TTC549 (cell line): ENCODE measurements around the gene PACS2.
"Not testable (repeated sequence)": the region's sequence is repeated elsewhere in the genome, so short reads cannot be mapped to it uniquely, and the experiment has no call there.

ENCODE experiments used
- FAIRE-seq: peaks from 2 replicates; lab custom pipeline; 2012; peaks lifted over from hg19 to GRCh38; lab: Jason Lieb, UNC

The PACS2 gene

DNA sequence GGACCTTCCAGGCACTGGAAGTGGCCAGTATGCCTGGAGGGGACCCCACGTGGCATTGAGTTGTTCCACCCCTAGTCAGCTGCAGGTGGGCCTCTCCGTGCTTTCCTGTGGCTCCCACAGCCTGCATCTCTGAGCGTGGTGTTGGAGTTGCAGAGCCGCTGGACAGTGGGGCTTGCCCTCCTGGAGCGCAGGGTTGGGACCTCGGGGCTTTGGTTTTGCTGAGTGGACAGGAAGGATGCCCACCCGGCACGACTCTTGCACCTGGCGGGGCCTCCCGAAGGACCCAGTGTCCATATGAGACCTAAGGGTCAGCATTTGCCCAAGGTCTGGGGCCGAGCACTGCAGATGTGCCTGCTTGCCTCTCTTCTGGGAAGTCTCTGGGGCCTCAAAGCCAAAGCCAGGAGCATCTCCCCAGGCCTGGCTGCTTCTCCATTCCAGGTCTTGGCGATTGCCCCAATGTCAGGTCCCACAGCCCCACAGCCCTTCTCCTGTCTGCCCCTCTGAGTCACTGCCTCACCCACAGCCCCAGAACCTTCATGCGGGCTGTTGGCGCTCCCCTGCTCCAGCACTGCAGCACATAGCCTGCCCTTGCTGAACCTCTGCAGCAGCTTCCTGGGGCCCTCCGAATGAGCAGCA is 1.5 kb downstream of the PACS2 start:
- no peak for FAIRE-seq

DNA sequence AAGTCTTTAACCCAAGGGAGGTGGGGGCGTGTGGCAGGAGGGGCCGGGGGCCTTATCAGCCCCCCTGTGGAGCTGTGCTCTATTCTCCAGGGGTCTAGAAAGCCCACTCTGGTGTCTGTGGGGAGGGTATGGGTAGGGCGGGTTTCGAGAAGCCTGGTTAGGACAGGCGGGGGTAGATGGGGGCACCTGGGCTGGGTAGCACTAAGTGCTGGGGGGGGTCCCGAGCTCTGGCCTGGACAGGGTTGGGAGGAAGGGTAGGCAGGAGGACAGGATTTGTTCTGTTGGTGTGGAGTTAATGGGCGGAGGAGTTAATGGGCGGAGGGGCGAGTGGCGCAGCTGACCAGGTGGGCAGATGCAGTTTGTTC is 2.0 kb downstream of the PACS2 start:
- no peak for FAIRE-seq

DNA sequence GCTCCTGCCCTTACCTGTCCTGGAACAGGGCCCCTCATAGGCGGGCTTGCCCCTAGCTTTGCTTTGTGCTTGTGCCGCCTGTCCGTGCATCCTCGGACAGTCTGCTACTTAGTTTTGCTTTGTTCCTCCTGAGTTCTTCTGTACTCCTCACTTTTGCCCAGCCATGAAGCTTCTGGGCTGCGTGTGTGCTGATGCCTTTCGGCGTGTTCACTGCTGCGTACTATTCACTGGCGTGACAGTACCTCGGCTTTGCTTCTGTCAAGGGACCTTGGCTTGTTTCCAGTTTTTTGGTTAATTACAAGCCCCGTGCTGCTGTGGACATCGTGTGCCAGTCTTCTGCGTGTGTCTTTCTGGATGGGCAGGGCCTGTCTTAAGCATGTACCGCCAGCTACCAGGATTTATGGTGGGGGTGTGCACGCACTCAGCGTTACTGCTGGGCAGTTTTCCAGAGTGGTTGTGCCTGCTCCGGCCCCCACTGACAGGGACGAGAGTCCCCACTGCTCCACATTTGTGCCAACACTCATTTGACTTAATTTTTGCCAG is 2.5 kb downstream of the PACS2 start:
- FAIRE-seq, result no peak

DNA sequence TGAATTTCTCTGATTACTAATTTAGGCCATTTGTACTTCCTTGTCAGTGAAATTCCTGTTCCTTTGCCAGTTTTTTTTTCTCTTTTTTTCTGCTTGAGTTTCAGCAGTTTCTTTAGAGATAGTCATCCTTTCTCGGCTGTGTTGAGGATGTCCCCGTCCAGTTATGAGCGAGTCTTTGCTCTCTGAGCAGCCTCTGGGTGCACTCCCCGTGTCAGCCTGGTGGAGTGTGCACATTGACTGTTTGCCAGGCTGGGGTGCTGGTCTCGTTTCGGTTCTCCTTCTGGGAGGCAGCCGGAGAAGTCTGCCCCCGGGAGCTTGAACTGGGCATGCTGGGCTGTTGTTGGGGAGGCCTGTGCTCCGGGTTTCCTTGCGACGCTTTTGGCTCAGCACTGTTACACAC is 3.0 kb downstream of the PACS2 start:
- no peak for FAIRE-seq

DNA sequence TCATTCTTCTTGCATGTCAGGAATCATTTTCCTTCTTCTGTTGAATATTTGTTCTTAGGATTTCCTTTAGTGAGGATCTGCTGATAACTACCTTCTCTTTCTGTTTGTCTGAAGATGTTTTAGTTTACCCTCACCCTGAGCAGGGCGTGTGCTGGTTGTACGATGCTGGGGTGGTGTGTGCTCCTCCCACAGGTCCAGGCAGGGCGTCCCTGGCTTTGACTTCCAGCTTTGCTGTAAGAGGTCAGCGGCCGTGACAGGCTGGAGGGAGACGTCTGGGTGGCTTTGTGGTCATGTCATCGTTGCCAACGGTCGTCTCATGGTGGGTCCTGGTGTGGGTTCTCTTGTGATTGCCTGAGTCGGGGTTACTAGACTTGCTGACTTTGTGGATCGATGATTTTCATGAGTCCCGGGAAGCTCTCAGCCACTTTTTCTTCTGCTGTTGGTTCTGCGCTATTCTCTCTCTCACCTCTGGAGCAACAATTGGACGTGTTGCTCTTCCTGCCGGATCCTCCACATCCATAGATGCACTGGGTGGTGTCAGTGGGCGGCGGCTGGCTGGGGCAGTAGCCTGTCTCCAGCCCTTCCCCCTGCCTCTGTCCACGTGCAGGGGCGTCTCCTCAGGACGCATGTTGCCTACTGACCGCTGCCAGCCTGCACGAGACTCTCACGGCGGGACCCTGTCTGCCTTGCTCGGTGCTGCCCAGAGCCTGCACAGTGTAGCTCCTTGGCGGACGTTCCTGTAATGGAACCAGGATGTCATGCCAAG is 8.4 kb downstream of the PACS2 start:
- no peak for FAIRE-seq

DNA sequence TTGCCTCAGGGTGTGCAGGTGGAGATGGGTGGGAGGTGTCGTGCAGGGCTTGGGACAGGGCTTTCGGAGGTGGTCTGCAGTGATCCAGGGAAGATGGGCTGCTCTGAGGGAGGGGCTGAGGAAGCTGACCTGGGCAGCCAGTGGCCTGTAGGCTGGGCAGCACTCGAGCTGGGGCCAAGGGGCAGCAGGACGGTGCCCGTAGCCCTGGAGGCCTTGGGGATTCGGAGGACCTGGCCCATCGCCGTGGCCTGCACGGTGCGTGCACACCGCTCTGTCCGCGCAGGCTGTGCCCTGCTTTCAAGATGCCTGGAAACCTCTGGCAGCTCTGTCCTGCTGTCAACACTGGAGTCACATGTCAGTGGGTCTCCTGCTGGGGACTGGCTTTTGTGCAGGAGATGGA is 9.1 kb downstream of the PACS2 start:
- FAIRE-seq, result no peak

DNA sequence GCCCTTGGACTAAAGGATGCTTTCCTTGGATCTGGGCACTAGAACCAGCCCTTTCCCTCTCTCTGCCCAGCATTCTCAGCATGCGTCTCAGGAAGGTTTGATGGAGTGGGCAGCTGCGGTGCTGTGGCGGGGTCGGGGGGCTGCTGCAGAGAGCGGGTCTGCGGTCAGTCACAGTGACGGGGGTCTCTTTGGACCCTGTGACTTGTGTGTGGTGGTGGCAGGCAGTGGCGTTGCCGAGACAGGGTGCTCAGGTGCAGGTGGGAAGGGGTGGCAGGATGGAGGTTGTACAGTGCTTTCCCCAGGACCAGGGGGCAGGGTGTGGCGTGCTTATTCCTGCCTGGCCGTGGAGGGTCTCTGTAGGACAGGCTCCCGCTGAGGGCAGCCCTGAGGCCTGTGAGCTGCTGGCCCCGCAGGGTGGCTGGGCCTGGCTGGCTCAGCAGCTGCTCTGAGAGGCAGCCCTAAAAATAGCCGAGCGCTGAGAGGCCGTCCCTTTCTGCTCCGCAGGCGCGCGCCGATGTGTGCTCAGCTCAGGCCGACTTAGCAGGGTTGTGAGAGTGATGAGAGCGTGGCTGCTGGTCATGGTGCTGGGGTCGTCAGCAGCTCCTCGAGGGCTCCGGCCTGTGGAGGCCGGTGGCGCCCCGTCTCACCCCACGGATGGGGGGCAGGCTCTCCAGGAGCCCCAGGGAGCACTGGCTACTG is 9.7 kb downstream of the PACS2 start:
- no peak for FAIRE-seq

DNA sequence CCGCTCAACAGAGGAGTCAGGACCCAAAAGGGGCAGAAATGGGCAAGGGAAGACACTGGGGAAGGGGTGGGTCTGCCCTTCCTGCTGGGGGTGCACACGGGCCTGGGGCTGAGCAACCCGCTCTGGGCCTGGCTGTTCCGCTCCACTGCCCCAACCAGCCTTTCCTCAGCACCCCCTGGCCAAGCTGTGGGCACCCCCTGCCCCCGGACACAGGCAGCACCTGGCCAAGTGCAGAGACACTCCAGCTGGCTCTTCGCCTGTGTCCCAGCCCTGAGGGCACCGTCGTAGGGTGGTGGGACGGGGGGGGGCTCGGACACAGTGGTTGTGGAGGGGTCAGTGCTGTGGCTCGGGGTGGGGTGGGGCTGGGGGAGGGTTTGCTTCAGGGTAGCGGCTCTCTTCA is 10.3 kb downstream of the PACS2 start:
- FAIRE-seq, result no peak

DNA sequence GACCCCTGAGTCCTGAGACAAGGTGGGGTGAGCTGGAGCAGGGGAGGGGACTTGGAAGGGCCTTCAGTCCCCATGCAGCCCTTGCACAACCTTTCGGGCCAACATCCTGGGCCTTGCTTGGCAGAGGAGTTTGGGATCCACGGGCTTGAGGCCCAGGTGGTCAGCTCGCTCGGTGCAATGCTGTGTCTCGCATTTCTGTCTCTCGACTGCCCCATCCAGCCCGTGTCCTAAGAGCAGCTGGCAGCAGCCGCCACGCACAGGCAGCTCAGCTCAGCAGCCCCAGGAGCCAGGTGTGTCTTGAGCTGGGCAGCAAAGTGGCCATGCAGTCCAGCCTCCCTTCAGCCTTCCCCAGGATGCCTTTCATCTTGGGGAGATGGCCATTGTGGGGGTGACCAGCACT is 10.8 kb downstream of the PACS2 start:
- FAIRE-seq, result no peak

DNA sequence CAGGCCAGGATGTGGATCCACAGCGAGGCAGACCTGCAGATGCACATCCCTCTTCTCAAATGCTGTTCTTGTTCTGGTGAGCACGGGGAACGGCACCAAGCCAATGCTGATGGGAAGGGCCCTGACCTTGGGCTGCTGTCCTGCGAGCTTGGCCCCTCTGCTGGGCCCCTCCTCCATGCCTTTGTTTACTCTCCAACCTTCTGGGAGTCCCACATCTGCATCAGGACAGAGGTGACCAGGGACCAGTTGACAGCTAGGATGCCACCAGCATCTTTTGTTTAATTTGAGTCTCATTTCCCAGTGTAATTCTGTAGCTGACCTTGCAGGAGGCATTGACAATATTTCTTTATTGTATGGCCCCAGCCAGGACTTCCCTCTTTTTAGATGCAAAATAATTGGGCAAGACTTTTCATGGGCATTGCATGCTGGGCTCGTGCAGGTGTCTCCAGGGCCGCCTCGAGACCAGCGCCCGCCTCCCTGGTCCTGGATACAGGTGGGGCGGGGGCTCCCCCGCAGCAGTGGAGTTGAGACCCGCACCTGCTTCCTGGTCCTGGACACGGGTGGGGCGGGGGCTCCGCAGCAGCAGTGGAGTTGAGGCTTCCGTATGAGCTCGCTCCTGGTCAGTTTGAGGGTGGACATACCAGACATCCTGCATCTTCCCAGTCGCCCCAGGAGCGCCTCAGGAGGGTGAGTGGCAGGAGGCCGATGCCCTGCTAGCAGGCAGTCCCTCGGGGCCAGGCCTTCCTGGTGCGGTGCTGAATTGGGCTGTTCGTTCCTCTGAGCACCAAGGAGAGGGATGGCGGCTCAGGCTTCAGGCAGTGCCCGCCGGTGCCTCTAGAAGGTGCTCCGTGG is 11.4 kb downstream of the PACS2 start:
- no peak for FAIRE-seq

DNA sequence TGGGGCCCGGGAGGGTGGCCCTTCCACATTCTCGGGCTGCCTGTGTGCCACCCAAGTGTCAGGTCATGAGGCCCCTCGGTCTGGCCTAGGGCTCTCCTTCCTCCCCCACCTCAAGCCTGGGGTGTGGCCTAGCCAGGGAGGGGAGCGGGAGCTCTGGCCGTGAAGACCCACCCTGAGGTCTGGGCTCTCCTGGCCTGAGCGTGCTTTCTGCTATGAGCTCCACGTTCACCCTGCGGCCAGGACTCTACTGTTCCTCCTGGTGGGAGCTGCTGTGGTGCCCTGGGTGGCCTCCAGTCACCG is 12.0 kb downstream of the PACS2 start:
- no peak for FAIRE-seq

DNA sequence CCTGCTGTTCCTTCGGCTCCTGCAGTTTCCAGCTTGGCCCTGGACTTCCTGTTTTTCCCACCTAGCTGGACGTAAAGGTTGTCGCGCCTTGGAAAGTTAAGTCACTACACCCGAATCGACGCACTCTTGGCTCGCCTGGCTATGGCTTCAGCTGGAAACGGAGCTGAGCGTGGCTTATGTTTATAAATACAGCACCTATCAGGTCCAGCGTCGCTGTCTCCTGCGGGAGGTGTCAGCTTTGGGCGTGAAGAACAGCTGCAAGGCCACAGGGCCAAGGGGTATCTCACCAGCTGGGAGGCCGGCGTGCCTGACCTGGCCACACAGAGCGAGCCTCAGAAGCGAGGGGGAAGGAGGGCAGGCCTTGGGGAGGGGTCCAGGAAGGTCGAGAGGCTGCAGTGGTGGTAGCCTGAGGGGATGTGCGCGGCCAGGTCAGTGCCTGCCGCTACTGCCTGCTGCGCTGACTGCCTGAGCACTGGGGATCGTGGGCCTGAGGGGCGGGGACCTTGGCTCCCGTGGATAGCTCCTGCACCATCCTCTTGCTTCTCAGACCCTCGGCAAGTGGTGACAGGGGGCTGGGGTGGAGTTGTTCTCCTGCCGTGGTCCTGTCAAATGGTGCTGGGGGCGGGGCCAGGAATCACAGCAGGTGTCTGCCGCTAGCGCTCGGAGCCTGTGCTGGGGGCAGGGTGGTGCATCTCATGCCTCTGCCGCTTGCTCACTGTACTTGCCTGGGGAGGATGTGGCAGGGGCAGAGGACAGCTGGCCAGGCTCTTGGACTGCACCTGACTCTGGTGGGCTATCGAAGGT is 12.5 kb downstream of the PACS2 start:
- no peak for FAIRE-seq

DNA sequence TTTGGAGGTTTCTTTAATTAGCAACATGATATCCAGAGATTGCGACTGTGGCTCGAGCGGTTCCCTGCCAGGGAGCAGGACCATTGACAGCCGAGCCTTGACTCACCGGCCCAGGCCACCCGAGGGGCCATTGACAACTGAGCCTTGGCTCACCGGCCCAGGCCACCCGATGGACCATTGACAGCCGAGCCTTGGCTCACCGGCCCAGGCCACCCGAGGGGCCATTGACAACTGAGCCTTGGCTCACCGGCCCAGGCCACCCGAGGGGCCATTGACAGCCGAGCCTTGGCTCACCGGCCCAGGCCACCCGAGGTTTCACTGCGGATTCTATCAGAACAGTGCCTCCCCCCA is 13.1 kb downstream of the PACS2 start:
- not testable (repeated sequence) for FAIRE-seq

DNA sequence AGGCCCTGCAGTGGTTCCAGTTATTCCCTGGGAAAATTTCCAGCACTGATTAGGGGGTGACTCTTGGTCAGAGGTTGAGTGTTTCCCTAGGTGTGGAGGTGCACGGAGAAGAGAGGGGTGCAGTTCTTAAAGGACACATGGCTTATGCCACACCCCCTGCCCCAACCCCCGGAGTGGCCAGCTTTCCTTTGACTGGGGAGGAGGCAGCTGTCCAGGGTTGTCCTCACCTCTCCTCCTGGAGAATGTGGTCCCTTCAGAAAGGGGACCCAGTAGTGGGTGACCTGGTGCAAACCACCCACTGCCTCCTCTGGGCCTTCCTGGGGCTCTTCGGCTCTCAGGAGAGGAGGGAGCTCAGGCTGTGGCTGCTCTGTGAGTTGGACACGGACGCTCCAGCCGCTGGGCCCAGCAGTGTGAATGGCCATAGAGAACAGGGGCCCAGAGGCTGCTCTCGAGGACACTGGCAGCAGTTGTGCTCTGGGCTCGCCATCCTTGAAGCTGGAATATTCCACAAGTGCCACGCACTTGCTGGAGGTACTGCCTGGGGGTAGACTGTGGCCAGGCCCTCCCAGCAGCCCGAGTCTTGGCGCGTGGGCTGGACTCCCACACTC is 13.6 kb downstream of the PACS2 start:
- no peak for FAIRE-seq

DNA sequence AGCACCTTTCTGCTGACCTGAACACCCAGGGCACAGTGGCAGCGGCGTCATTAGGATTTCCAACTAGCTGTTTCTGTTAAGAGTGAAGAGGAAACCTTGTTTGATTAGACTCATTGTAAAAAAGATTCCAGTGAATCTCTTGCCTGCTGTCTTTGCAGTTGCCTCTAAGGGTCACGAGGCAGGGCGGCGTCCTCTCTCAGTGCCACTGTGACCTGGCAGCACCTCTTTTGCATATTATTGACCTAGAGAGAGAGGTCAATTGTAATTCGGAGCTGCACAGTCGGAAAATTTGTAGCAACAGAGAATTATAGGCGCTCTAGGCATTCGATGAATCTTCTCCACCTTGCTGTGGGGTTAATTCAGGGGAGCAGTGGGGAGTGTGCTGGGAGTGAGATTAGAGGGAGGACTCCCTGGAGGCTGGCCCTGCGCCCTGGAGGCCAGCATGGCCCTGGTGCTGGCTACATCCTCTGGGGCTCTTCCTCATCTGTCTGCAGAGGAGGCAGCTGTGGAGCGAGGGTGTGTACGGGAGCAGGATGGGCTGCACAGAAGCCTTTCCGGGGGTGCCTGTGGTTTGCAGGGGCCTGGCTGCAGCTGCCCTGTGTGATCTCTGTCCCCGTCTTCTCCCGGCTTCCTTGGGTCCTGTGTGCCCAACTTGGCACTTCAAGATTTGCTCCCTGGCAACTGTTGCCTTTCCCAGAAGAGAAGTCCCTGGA is 14.3 kb downstream of the PACS2 start:
- FAIRE-seq, result no peak

DNA sequence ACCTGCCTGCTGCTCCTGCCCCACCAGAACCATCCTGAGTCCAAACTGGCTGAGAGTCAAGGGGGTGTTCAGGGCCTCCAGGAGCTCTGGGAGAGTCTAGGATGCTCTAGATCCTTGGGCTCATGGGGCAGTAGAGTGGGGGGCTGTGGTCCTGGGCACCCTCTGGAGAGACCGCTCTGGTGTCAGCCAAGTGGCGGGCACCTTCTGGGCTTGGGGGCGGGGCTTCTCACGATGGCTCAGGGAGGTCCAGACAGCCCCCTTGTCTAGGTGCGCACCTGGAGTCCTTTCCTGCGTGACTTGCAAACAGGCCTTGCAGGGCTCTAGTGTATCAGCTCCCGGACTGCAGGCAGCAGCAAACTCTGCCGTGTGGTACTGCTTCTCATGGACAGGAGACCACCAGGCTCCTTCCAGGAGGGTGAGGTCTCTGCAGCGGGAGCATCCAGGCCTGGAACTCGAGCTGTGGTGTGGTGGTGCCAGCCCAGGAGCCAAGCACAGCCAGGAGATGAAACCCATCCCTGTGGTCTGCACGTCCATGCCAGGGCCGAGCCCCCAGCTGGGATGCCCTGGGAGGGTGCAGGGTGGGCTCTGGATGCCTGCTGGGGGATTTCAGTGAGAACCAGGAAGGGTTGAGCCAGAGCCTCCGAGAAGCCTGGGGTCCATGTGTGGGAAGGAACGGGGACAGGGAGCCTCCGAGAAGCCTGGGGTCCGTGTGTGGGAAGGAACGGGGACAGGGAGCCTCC is 15.0 kb downstream of the PACS2 start:
- no peak for FAIRE-seq

DNA sequence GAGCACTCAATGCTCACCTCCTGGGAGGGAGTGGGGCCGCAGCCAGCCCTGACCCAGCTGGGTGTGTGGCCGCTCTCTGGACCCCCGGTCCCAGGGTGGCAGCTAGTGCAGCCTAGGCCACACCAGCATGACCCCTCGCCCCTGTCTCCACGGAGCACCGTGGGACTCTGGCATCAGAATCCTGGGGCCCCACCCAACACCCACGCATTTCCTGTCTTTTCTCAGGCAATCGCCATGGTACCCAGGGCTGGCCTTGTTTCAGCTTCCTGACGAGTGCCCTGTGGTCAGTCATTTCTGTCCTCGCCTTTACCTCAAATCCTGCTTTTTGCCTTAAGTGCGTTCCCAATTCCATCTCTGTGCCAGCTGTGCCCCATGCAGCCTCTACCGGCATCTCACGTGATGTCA is 15.9 kb downstream of the PACS2 start:
- no peak for FAIRE-seq

DNA sequence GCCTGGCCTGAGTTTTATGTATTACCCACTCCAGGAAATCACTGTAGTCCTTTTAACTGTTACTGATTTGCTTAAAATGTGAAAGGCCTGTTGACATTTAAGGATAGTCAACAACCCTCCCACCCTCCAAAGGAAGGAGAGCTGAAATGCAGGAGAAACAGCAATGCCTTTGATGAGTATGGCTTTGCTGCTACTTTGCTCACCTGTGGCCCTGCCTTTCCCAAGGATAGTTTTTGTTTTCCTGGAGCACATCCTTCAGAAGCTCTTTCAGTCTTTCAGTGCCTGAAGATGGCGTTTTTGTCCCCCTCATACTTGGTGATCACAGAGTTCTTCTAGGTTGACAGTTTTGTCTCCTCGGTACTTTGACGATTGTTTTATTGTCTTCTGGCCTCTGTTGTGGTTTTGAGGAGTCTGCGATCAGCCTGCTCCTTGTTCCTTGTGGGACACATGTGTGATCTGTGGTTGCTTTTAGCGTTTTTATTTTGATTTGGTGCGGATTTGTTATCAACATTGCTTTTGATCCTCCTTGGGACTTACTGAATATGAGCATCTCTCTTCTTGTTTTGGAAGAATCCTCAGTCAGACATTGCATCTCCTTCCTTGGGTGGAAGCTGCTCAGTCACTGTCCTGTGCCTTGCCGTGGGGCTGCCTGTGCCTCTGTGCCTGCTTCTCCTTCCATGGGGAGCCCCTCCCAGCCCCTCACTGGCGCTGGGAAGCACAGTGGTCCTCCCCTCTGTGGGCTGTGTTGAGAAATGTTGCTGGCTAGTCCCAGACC is 17.2 kb downstream of the PACS2 start:
- FAIRE-seq, result no peak

DNA sequence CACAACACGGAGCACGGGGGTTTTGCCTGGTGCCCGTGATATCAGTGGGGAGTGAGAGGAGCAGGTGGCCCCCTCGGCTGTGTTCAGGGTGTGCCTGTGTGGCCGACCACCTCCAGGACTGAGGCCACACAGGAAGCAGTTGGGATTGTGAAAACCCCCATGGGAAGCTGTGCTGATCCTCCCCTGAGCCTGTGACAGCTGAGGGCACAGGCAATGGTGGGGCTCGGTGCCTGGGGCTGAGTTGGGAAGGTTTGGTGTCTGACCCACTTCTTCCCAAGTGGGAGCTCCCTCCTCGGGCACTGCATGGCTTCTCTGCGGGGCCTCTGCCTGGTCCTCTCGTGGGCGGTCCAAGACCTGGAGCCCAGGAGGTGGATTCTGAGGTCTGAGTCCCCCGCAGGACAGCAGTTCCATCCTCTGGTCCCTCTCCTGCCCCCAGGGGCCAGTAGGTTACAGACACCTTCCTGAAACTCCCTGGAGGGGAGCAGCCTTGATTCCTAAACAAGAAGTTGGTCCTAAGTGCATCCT is 17.9 kb downstream of the PACS2 start:
- no peak for FAIRE-seq
